Breast epithelium (tissue), 4 donors: ENCODE results near the gene PLOD1. TPM values are rescaled to one million over a fixed set of nuclear protein-coding genes. Genes with fewer than 3 reads are reported as not detected.

ENCODE experiments used
- DNase-seq, 2 donors: peaks; one replicate each; pipeline ENCODE4 v3.0.0-alpha.2; 2019; ENCODE audit warnings: low spot score in 2 of 2
- H3K27ac ChIP-seq, 2 donors: fragments of 200-600 bp; sonication (generic) in 1 of 2; one replicate each; pipeline ENCODE4 v1.5.1; 2016 to 2019; ENCODE audit warnings: mild to moderate bottlenecking in 1 of 2
- H3K27me3 ChIP-seq, 2 donors: fragments of 200-600 bp; sonication (generic) in 1 of 2; one replicate each; pipeline versions ENCODE4 v1.5.1 to v1.6.0; 2017 to 2019; ENCODE audit warnings: control low read depth in 1 of 2, mild to moderate bottlenecking in 1 of 2
- H3K36me3 ChIP-seq: fragments of 200-600 bp; one replicate; pipeline ENCODE4 v1.5.1; 2019
- H3K4me1 ChIP-seq, 2 donors: fragments of 200-600 bp; sonication (generic); one replicate each; pipeline ENCODE4 v1.5.1; 2016 to 2019; ENCODE audit warnings: control low read depth in 1 of 2
- H3K4me3 ChIP-seq, 3 donors: fragments of 200-600 bp; sonication (generic); 1 replicate in 2 of 3; 2 replicates in 1 of 3; pipeline ENCODE4 v1.5.1; 2016 to 2019; ENCODE audit warnings: mild to moderate bottlenecking in 3 of 3, moderate library complexity in 2 of 3
- H3K9me3 ChIP-seq, 2 donors: fragments of 200-600 bp; sonication (generic) in 1 of 2; one replicate each; pipeline ENCODE4 v1.5.1; 2016 to 2019; ENCODE audit warnings: control low read depth in 1 of 2
- CTCF ChIP-seq, 3 donors: fragments of 450-650 bp; IDR thresholded peaks; one replicate each; pipeline ENCODE4 v1.5.1; 2016 to 2017; ENCODE audit warnings: antibody characterized with exemption in 3 of 3, mild to moderate bottlenecking in 3 of 3, moderate library complexity in 3 of 3
- POLR2A ChIP-seq: fragments of 450-650 bp; IDR thresholded peaks from one replicate; pipeline ENCODE4 v1.6.1; 2016; ENCODE audit warnings: antibody characterized with exemption, mild to moderate bottlenecking, moderate library complexity
- POLR2AphosphoS5 ChIP-seq, 3 donors: sonication (generic); formaldehyde crosslinking; IDR thresholded peaks; one replicate each; pipeline ENCODE4 v1.6.1; 2017; ENCODE audit warnings: antibody characterized with exemption in 3 of 3
- intact Hi-C: fragments of 100-400 bp; cut with DNase I; formaldehyde crosslinking; loops from one replicate; pipeline ENCODE4 v1.15.1; 2023; ENCODE audit warnings: low total_unique reads
- total RNA-seq, 3 donors: library from RNA; depleted of rRNA; stranded (reverse); fragments of >200 nt; gene quantifications; one replicate each; pipeline ENCODE4 v1.1.0, GENCODE V29; 2016

Gene PLOD1
- total RNA-seq, 3 donors from 2014 or later: 45.9 to 86.1 (median 57.5) TPM

DNA sequence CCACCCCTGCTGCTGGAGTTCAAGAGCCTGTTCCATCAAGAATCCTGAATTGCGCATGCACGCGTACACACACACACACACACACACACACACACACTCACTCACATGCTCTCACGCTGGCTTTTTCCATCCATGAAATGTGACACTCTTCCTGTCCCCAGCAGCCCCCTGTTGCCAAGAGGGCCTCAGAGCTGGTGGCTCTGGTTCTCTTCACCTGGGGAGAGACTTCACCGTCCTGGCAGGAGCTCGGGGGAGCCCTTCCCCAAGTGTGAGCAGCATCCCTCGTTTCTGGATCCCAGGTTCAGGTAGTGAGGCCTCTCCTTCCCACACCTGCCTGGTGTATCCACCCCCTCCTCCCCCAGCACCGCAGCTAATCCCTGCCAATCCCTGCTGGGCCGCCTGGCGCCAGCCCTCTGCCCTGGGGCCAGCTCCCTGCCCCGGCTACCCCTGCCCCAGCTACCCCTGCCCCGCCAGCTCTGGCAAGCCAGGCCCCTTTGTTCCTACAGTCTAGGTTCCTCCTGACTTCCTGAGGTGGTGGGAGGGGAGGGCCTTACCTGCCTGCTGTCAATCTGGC is 9.9 kb downstream of the PLOD1 start:
- H3K4me3 ChIP-seq: no peak overlapping the region
- H3K27ac ChIP-seq: peak overlapping the region; percentile 38 to 44
- no peaks in the 10 kb centered on the region for H3K36me3 ChIP-seq
- TF ChIP-seq CTCF (IDR thresholded peaks at IDR 0.05): no peak
- TF ChIP-seq POLR2A: no peak
- TF ChIP-seq POLR2AphosphoS5 (IDR thresholded peaks at IDR 0.05): no peak
- DNase-seq: no peak
- no peaks in the 10 kb centered on the region for H3K9me3 ChIP-seq
- H3K4me1 ChIP-seq: no peaks in the 10 kb centered on the region
- intact Hi-C loops: no loop called here
- no peaks in the 10 kb centered on the region for H3K27me3 ChIP-seq

DNA sequence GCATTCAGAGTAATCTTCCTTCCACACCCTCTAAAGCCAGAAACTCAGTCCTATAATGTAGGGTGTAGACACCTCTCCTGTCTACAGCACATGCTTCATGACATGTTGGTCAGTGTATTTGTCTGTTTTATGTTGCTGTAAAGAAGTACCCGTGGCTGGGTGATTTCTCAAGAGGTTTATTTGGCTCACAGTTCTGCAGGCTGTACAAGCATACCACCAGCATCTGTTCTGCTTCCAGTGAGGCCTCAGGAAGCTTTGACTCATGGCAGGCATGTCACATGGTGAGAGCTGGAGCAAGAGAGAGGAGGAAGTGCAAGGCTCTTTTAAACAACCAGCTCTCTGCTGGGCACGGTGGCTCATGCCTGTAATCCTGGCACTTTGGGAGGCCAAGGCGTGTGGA is 12.1 kb downstream of the PLOD1 start:
- no peaks in the 10 kb centered on the region for H3K4me1 ChIP-seq
- no peaks in the 10 kb centered on the region for H3K27me3 ChIP-seq
- intact Hi-C loops: no loop called here
- no peaks in the 10 kb centered on the region for H3K36me3 ChIP-seq
- TF ChIP-seq POLR2AphosphoS5 (IDR thresholded peaks at IDR 0.05) (no peak), POLR2A (no peak), CTCF (IDR thresholded peaks at IDR 0.05) (no peak)
- H3K27ac ChIP-seq: no peak overlapping the region
- no peak for DNase-seq
- no peak overlapping the region for H3K4me3 ChIP-seq
- H3K9me3 ChIP-seq: no peaks in the 10 kb centered on the region

- no peaks in the 10 kb centered on the region for H3K9me3 ChIP-seq
- no peak for TF ChIP-seq POLR2AphosphoS5 (IDR thresholded peaks at IDR 0.05)
- no peak for TF ChIP-seq POLR2A
- TF ChIP-seq CTCF (IDR thresholded peaks at IDR 0.05): no peak
- no peak overlapping the region for H3K27ac ChIP-seq
- H3K36me3 ChIP-seq: no peaks in the 10 kb centered on the region
- no peak for DNase-seq
- H3K27me3 ChIP-seq: no peaks in the 10 kb centered on the region
- H3K4me1 ChIP-seq: no peaks in the 10 kb centered on the region
- H3K4me3 ChIP-seq: no peak overlapping the region
- intact Hi-C loops: no loop called here
Observed at GRCh38 chr1:11948822-11949458, 14.4 kb downstream of the PLOD1 start.

DNA sequence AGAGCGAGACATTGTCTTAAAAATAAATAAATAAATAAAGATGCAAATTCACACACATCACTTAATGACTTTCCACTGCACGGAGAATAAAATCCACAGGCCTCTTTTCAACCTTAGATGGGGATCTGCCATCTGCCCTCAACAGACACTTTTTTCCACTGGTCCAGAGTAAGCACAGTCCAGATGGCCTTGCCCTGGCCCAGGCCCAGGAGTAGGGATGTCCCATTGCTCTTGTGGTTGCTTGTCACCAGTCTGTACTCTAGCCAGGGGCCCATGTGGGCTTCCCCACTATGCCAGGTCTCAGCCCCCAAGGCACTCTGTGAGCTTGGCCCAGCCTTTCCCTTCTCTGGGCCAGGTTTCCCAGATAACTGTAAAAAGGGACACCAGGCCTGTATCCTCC is 17.4 kb downstream of the PLOD1 start:
- no peak for TF ChIP-seq POLR2A
- TF ChIP-seq CTCF (IDR thresholded peaks at IDR 0.05): no peak
- TF ChIP-seq POLR2AphosphoS5 (IDR thresholded peaks at IDR 0.05): no peak
- no peaks in the 10 kb centered on the region for H3K4me1 ChIP-seq
- no peaks in the 10 kb centered on the region for H3K27me3 ChIP-seq
- H3K4me3 ChIP-seq: no peak overlapping the region
- DNase-seq: no peak
- no peaks in the 10 kb centered on the region for H3K9me3 ChIP-seq
- no peaks in the 10 kb centered on the region for H3K36me3 ChIP-seq
- H3K27ac ChIP-seq: no peak overlapping the region
- intact Hi-C loops: no loop called here

GRCh38 chr1:11952455-11953109 is 18.1 kb downstream of the PLOD1 start:
- no peaks in the 10 kb centered on the region for H3K27me3 ChIP-seq
- H3K9me3 ChIP-seq: no peaks in the 10 kb centered on the region
- H3K36me3 ChIP-seq: no peaks in the 10 kb centered on the region
- TF ChIP-seq POLR2AphosphoS5 (IDR thresholded peaks at IDR 0.05): no peak
- no peak for TF ChIP-seq POLR2A
- TF ChIP-seq CTCF (IDR thresholded peaks at IDR 0.05): no peak
- H3K4me3 ChIP-seq: no peak overlapping the region
- H3K27ac ChIP-seq: no peak overlapping the region
- intact Hi-C loops: no loop called here
- H3K4me1 ChIP-seq: no peaks in the 10 kb centered on the region
- no peak for DNase-seq
